ACC112 (cell line): Measurements from ENCODE around the gene SCAMP3.
"Not testable (repeated sequence)": the region's sequence is repeated elsewhere in the genome, so short reads cannot be mapped to it uniquely, and the experiment has no call there.

Experiments
- H2AFZ ChIP-seq: fragments of 200-600 bp; sonication (generic); one replicate; pipeline ENCODE4 v1.6.0; 2017; ENCODE audit warnings: antibody characterized with exemption, low read length; ENCODE audit not compliant: unreplicated experiment
- H3K27ac ChIP-seq: fragments of 200-600 bp; sonication (generic); 2 replicates; pipeline ENCODE4 v1.5.1; 2014; ENCODE audit warnings: low read depth, mild to moderate bottlenecking, antibody characterized with exemption, low read length, moderate library complexity
- H3K27me3 ChIP-seq: fragments of 200-600 bp; sonication (generic); 2 replicates; pipeline ENCODE4 v1.6.1; 2014; ENCODE audit warnings: mild to moderate bottlenecking, antibody characterized with exemption, low read length, moderate library complexity, mixed read lengths; ENCODE audit not compliant: insufficient read depth
- H3K36me3 ChIP-seq: fragments of 200-600 bp; sonication (generic); 2 replicates; pipeline ENCODE4 v1.6.1; 2016; ENCODE audit warnings: mild to moderate bottlenecking, antibody characterized with exemption, low read length, moderate library complexity, mixed read lengths; ENCODE audit not compliant: insufficient read depth
- H3K4me1 ChIP-seq: fragments of 200-600 bp; sonication (generic); one replicate; pipeline ENCODE4 v1.6.1; 2016; ENCODE audit warnings: low read length, mixed read lengths; ENCODE audit not compliant: insufficient read depth, unreplicated experiment, control insufficient read depth
- H3K4me3 ChIP-seq: fragments of 200-600 bp; sonication (generic); 2 replicates; pipeline ENCODE4 v1.5.1; 2014; ENCODE audit warnings: mild to moderate bottlenecking, low read depth, low read length
- H3K79me2 ChIP-seq: fragments of 200-600 bp; sonication (generic); one replicate; pipeline ENCODE4 v1.6.0; 2016; ENCODE audit warnings: low read length; ENCODE audit not compliant: control insufficient read depth, unreplicated experiment, insufficient read depth

The SCAMP3 gene

GRCh38 chr1:155242805-155243358, 19.3 kb downstream of the SCAMP3 start:
- Histone ChIP-seq H3K79me2 (peaks cover 15% of the 10 kb centered on the region), H2AFZ (no peak overlapping the region), H3K36me3 (no peaks in the 10 kb centered on the region), H3K4me3 (peak overlapping the region; percentile 72), H3K27ac (no peak overlapping the region), H3K27me3 (no peaks in the 10 kb centered on the region), H3K4me1 (peaks cover 21% of the 10 kb centered on the region)

- Histone ChIP-seq H3K27me3 (no peaks in the 10 kb centered on the region), H3K36me3 (no peaks in the 10 kb centered on the region), H3K27ac (no peak overlapping the region), H3K4me3 (no peak overlapping the region), H3K79me2 (peaks cover 15% of the 10 kb centered on the region), H2AFZ (no peak overlapping the region), H3K4me1 (peaks cover 24% of the 10 kb centered on the region)
These were observed 20.3 kb downstream of the SCAMP3 start for GRCh38 chr1:155241841-155242264.

DNA sequence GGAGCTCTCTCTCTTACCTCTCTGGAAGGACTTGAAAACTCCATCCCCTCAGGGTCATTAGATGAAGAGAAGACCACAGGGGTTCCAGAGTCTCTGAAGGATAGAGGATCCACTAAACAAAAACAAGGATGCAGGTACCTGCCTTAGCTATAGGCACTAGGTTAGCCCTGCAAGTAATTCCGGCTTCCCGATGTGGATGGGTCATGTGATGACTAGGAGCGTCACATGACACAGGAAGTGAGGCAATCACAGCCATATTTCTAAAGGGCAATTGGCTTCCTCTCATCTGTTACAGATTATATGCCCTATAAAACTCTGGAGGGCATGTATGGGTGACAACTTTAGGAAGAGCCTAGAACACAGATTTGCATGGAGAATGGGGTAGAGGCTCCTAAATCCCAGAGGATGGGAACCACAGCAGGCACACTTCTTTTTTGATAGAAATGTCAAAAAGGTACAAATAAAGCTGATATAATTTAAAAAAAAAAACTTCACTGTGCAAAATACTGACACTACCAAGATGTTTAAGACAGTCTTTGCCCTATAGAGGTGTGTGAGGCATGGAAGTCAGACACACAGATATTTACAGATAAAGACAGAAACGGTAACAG, 21.0 kb downstream of the SCAMP3 start:
- Histone ChIP-seq H3K79me2 (peaks cover 15% of the 10 kb centered on the region), H3K27ac (no peak overlapping the region), H3K36me3 (no peaks in the 10 kb centered on the region), H3K27me3 (no peaks in the 10 kb centered on the region), H2AFZ (peak overlapping the region; percentile 57), H3K4me1 (peaks cover 25% of the 10 kb centered on the region), H3K4me3 (peak overlapping the region; percentile 78)

- H3K36me3 ChIP-seq: no peaks in the 10 kb centered on the region
- no peak overlapping the region for H3K4me3 ChIP-seq
- H3K27me3 ChIP-seq: no peaks in the 10 kb centered on the region
- H3K79me2 ChIP-seq: no peaks in the 10 kb centered on the region
- no peak overlapping the region for H3K27ac ChIP-seq
- peaks cover 11% of the 10 kb centered on the region for H3K4me1 ChIP-seq
- H2AFZ ChIP-seq: no peak overlapping the region
These were observed 25.7 kb downstream of the SCAMP3 start for GRCh38 chr1:155236451-155236850.

DNA sequence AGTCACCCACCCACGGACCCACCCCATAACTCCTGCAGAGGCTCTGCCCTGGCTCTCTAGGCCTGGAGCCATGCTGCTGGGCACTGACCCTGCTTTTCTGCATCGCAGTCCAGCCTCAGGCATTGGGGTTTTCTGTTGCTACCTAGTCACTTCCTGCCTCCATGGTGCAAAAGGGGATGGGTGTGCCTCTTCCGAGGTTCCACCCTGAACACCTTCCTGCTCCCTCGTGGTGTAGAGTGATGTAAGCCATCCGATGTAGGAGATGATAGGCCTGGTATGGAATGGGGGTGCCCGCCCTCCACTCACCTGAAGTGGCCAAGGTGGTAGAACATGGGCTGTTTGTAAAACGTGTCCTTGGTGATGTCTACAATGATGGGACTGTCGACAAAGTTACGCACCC, 26.8 kb downstream of the SCAMP3 start:
- H3K79me2 ChIP-seq, H3K4me3 ChIP-seq, H3K4me1 ChIP-seq, H3K27ac ChIP-seq, H3K36me3 ChIP-seq, H3K27me3 ChIP-seq, H2AFZ ChIP-seq: not testable (repeated sequence)

GRCh38 chr1:155233502-155233901, 28.7 kb downstream of the SCAMP3 start:
- not testable (repeated sequence) for H3K27ac ChIP-seq, H3K27me3 ChIP-seq, H3K4me3 ChIP-seq, H3K4me1 ChIP-seq, H3K79me2 ChIP-seq, H2AFZ ChIP-seq, H3K36me3 ChIP-seq

GRCh38 chr1:155232001-155232978, 29.9 kb downstream of the SCAMP3 start:
- peaks cover 13% of the 10 kb centered on the region for H3K4me1 ChIP-seq
- H2AFZ ChIP-seq, H3K4me3 ChIP-seq, H3K27me3 ChIP-seq, H3K36me3 ChIP-seq, H3K79me2 ChIP-seq, H3K27ac ChIP-seq: not testable (repeated sequence)

GRCh38 chr1:155231302-155231701, 30.9 kb downstream of the SCAMP3 start:
- H3K27ac ChIP-seq, H3K36me3 ChIP-seq, H3K4me3 ChIP-seq: not testable (repeated sequence)

GRCh38 chr1:155228096-155228427, 34.1 kb downstream of the SCAMP3 start:
- Histone ChIP-seq H3K79me2 (peaks cover 22% of the 10 kb centered on the region), H3K4me3 (peak overlapping the region; percentile 93), H3K27me3 (no peaks in the 10 kb centered on the region)

More at GRCh38 chr1:155231302-155231701, 30.9 kb downstream of the SCAMP3 start:
- not testable (repeated sequence) for H3K27me3 ChIP-seq, H3K79me2 ChIP-seq, H2AFZ ChIP-seq, H3K4me1 ChIP-seq

GRCh38 chr1:155227261-155228095, 34.7 kb downstream of the SCAMP3 start:
- Histone ChIP-seq H3K79me2 (peaks cover 22% of the 10 kb centered on the region), H3K4me3 (peak overlapping the region; percentile 93), H2AFZ (peak overlapping the region; percentile 76), H3K4me1 (peaks cover 33% of the 10 kb centered on the region), H3K27ac (peak overlapping the region; percentile 89), H3K27me3 (no peaks in the 10 kb centered on the region), H3K36me3 (no peaks in the 10 kb centered on the region)

More at GRCh38 chr1:155228096-155228427, 34.1 kb downstream of the SCAMP3 start:
- Histone ChIP-seq H2AFZ (peak overlapping the region; percentile 76), H3K4me1 (peaks cover 35% of the 10 kb centered on the region), H3K36me3 (no peaks in the 10 kb centered on the region), H3K27ac (peak overlapping the region; percentile 73)
